Ovary (tissue), 9 donors: Measurements from ENCODE around the gene DHRS9. TPM values are rescaled to one million over a fixed set of nuclear protein-coding genes. Genes with fewer than 3 reads are reported as not detected.
A peak's percentile ranks its signal among the peaks of the same experiment; 100 is the strongest.

Experiments used
- DNase-seq, 5 donors: peaks; one replicate each; pipeline ENCODE4 v3.0.0-alpha.2; 2019 to 2020
- H3K27ac ChIP-seq, 2 donors: fragments of 200-600 bp; one replicate each; pipeline versions ENCODE4 v1.5.1 to v1.8.0; 2019 to 2022
- H3K27me3 ChIP-seq: fragments of 200-600 bp; one replicate; pipeline ENCODE4 v1.8.0; 2022
- H3K36me3 ChIP-seq: fragments of 200-600 bp; sonication (generic); one replicate; pipeline ENCODE4 v1.5.1; 2019
- H3K4me1 ChIP-seq: one replicate; pipeline ENCODE4 v1.8.1; 2013; ENCODE audit warnings: mild to moderate bottlenecking, moderate library complexity; ENCODE audit not compliant: insufficient read depth
- H3K4me3 ChIP-seq: fragments of 200-600 bp; sonication (generic); one replicate; pipeline ENCODE4 v1.5.1; 2017
- H3K9me3 ChIP-seq, 2 donors: fragments of 200-600 bp in 1 of 2; sonication (generic) in 1 of 2; one replicate each; pipeline versions ENCODE4 v1.5.1 to v1.8.1; 2013 to 2019; ENCODE audit warnings: mild to moderate bottlenecking in 1 of 2, moderate library complexity in 1 of 2
- CTCF ChIP-seq, 3 donors: fragments of 450-650 bp in 2 of 3; fragments of 200-600 bp in 1 of 3; IDR thresholded peaks; one replicate each; pipeline versions ENCODE4 v1.5.1 to v1.8.0; 2016 to 2022; ENCODE audit warnings: antibody characterized with exemption in 3 of 3, mild to moderate bottlenecking in 1 of 3
- EP300 ChIP-seq: sonication (generic); formaldehyde crosslinking; IDR thresholded peaks from one replicate; pipeline ENCODE4 v1.6.1; 2017; ENCODE audit warnings: antibody characterized with exemption
- POLR2A ChIP-seq: fragments of 450-650 bp; IDR thresholded peaks from one replicate; pipeline ENCODE4 v1.6.1; 2017; ENCODE audit warnings: antibody characterized with exemption, mild to moderate bottlenecking, moderate library complexity
- WGBS, 3 donors: extraction: QIAGEN DNeasy Blood & Tissue Kit in 1 of 3; methylation state at CpG; one replicate each; pipeline versions ENCODE4 v1.1.5 to v1.1.7; 2013 to 2017; 5-methylcytosine and 5-hydroxymethylcytosine counted together
- intact Hi-C, 4 donors: fragments of 100-400 bp; cut with DNase I; formaldehyde crosslinking; loops; one replicate each; pipeline versions ENCODE4 v1.11.0 to v1.15.1; 2022 to 2023
- polyA plus RNA-seq, 2 donors: library from polyadenylated mRNA; stranded (reverse); fragments of 200-250 nt in 1 of 2; fragments of 350-450 nt in 1 of 2; fragmentation: Illumina TruSeq in 1 of 2; extraction: RNeasy Lipid Tissue Mini Kit (QIAGEN cat#74804) in 1 of 2; gene quantifications; one replicate each; pipeline ENCODE4 v1.2.3, GENCODE V29; 2013 to 2014
- total RNA-seq, 7 donors: library from RNA; depleted of rRNA in 2 of 7; stranded (reverse); fragments of >200 nt in 2 of 7; fragmentation: NEBNext Ultra II Directional in 3 of 7; extraction: Animal tissue kit (Norgen Biotek cat#: 25700) in 3 of 7; gene quantifications; one replicate each; pipeline versions ENCODE4 v1.1.0 to v1.2.4, GENCODE V29; 2016 to 2023
- donor health status: DM: no; HTN: no; CAD: no; lungs with moderate emphysema.
- donor health status: DM: no; HTN: no; CAD: no.
- donor health status: Bipolar disorder and iron deficiency.
- donor health status: DM: yes; HTN: yes; CAD: no.
- donor health status: DM: no; HTN: no; CAD: no.
- donor health status: DM: yes; HTN: yes; CAD: no.

The DHRS9 gene
- total and polyA plus RNA-seq, 9 donors = 0.23 to 19.5 (median 0.37) TPM; not detected in 1

DNA sequence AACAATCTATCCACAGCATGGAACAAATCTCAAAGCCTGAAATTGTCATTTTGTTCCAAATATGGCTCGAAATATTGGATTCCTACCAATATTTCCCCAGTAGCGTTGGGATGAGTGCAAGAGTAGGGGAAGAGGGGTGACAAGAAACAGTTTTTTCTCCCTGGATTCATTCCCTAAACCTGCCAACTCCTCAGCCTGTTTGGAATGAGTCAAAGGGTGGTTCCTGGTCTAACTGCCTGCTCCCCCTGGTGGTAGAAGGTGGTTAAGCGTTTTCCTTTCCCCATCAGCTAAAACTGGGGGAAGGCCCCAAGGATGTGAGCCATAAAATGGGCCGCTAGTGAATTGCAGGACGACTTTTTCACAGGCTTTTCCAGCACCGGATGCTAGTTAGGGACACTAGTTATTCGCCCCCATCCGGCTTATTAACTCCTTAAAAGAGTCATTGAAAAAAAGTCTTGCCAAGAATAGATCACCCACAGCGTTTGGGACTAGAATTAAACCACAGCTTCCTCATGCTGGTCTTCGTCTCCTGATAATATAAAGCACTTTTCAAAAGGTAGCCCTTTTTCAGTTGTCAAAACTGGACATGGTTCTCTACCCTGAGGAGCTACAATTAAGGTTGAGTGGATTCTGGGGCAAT, 72.5 kb downstream of the DHRS9 start:
- Histone ChIP-seq H3K9me3 (no peaks in the 10 kb centered on the region), H3K27ac (no peak overlapping the region), H3K27me3 (no peaks in the 10 kb centered on the region), H3K36me3 (no peaks in the 10 kb centered on the region), H3K4me1 (no peaks in the 10 kb centered on the region), H3K4me3 (no peak overlapping the region)
- DNase-seq = peak in 1 of 5 donors; percentile 8
- WGBS, 3 donors = 29 to 35% (median 32%) methylated on average over 10 of the region's 10 CpGs
- TF ChIP-seq POLR2A (no peak), EP300 (no peak), CTCF (IDR thresholded peaks at IDR 0.05) (no peak)
- intact Hi-C loops = no loop called here

DNA sequence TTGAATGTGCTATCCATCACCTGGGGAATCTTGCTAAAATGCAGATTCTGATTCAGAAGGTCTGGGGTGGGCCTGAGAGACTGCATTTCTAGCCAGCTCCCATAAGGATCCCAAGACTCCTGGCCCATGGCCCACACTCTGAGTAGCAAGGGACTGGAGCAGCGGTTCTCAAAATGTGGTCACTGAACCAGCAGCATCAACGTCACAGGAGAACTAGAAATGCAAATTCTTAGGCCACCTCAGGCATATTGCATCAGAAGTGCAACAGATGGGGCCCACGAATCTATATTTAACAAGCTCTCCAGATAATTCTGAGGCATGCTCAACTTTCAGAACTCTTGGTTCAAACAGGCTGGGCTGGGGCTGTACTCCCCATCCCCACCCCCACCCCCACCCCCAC, 74.6 kb downstream of the DHRS9 start:
- H3K36me3 ChIP-seq = no peaks in the 10 kb centered on the region
- no peak overlapping the region for H3K4me3 ChIP-seq
- intact Hi-C loops = no loop called here
- H3K4me1 ChIP-seq = no peaks in the 10 kb centered on the region
- no peaks in the 10 kb centered on the region for H3K9me3 ChIP-seq
- H3K27me3 ChIP-seq = no peaks in the 10 kb centered on the region
- DNase-seq = no peak
- TF ChIP-seq CTCF (IDR thresholded peaks at IDR 0.05) (no peak), POLR2A (no peak)
- no peak overlapping the region for H3K27ac ChIP-seq
- WGBS, 3 donors = 69 to 78% (median 71%) methylated on average over 3 of the region's 3 CpGs

Other genes with a start within 250 kb of the DHRS9 start
- gene SPC25, start 179.1 kb upstream of the DHRS9 start, total RNA-seq = 1 to 10 TPM in 2 of 7 donors, under 1 TPM in 5; 0.34 to 2.4 (median 0.66) TPM
- gene SPC25, start 179.1 kb upstream of the DHRS9 start, polyA plus RNA-seq = 1 to 10 TPM in 1 of 2 donors, under 1 TPM in 1; 0.85 to 1.3 TPM
- gene G6PC2, start 168.3 kb upstream of the DHRS9 start, total RNA-seq = under 1 TPM in 1 of 7 donors, not detected in 6; 0.57 TPM
- not detected for gene G6PC2, start 168.3 kb upstream of the DHRS9 start, polyA plus RNA-seq
- under 1 TPM in 3 of 7 donors, not detected in 4; under 0.01 to 0.05 (median 0.03) TPM for gene ABCB11, start 38.2 kb upstream of the DHRS9 start, total RNA-seq
- gene ABCB11, start 38.2 kb upstream of the DHRS9 start, polyA plus RNA-seq = under 1 TPM; 0.02 to 0.18 TPM